ENCODE measurements around the gene TFEC. TPM values are rescaled to one million over a fixed set of nuclear protein-coding genes. Genes with fewer than 3 reads are reported as not detected.

The TFEC gene
- total and polyA plus RNA-seq, 2 experiments from 2014 or later = not detected

DNA sequence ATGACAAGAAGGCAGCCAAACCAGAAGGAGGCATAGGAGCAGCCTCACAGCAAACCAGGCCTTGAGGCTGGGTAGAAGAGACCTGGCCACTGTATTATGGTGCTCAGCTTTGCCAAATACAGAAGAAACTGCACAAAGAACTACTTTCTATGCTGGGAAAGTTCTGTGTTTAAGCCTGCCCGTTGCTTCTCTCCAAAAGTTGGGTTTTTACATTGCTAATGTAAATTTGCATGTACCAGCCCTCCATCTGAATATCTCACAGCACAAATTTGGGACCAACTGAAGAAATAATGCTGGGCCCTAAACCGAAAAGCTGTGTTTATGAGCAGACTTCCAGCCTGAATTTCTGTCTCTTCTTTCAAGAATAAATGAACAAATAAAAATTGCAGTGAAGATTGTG is 145.0 kb downstream of the TFEC start:
- Histone ChIP-seq H4K20me1 (replicated peaks; ENCODE audit: insufficient read depth) (no peaks in the 10 kb centered on the region), H3F3A (replicated peaks; ENCODE audit: low read depth) (no peaks in the 10 kb centered on the region), H3K79me2 (replicated peaks; ENCODE audit: insufficient read depth) (no peaks in the 10 kb centered on the region), H3K36me3 (ENCODE audit: insufficient read depth) (no peaks in the 10 kb centered on the region), H3K4me1 (ENCODE audit: insufficient read depth) (no peaks in the 10 kb centered on the region), H3K27me3 (ENCODE audit: insufficient read depth) (no peaks in the 10 kb centered on the region), H2AFZ (no peak overlapping the region), H3K9me2 (ENCODE audit: insufficient read depth) (no peaks in the 10 kb centered on the region), H3K4me3 (no peak overlapping the region), H3K4me2 (no peak overlapping the region), H3K27ac (ENCODE audit: low read depth) (no peak overlapping the region)
- H3K27me3 Mint-ChIP-seq (ENCODE audit: insufficient read depth, low read depth, poor library complexity) = peaks cover 2% of the 10 kb centered on the region
- H3K9me3 Mint-ChIP-seq = peaks cover 13% of the 10 kb centered on the region; the same call in 1 of the 3 replicates
- peaks cover 3% of the 10 kb centered on the region; the same call in 2 of the 3 replicates for H3K4me1 Mint-ChIP-seq
- H3K27ac Mint-ChIP-seq = no peak overlapping the region
- peaks cover 5% of the 10 kb centered on the region; the same call in 1 of the 3 replicates for H3K36me3 Mint-ChIP-seq (ENCODE audit: low read depth)
- H3K4me3 Mint-ChIP-seq = no peak overlapping the region
- TF ChIP-seq NANOG (IDR thresholded peaks at IDR 0.05; ENCODE audit: borderline replicate concordance) (no peak), ZNF331 (CRISPR knock-in tag; IDR thresholded peaks at IDR 0.05; ENCODE audit: low read depth) (no peak), STAT1 (IDR thresholded peaks at IDR 0.05; ENCODE audit: unreplicated experiment) (no peak), POLR2AphosphoS5 (IDR thresholded peaks at IDR 0.05; ENCODE audit: low read depth) (no peak), EZH2phosphoT487 (IDR thresholded peaks at IDR 0.05; ENCODE audit: unreplicated experiment) (no peak), CREB1 (CRISPR knock-in tag; IDR thresholded peaks at IDR 0.05; ENCODE audit: low read depth) (no peak), JUNB (IDR thresholded peaks at IDR 0.05; ENCODE audit: unreplicated experiment) (no peak), ZNF114 (CRISPR knock-in tag; IDR thresholded peaks at IDR 0.05) (no peak), EZH2 (IDR thresholded peaks at IDR 0.05; ENCODE audit: low read depth, unreplicated experiment) (no peak)
- TF ChIP-seq, protein P1, sequence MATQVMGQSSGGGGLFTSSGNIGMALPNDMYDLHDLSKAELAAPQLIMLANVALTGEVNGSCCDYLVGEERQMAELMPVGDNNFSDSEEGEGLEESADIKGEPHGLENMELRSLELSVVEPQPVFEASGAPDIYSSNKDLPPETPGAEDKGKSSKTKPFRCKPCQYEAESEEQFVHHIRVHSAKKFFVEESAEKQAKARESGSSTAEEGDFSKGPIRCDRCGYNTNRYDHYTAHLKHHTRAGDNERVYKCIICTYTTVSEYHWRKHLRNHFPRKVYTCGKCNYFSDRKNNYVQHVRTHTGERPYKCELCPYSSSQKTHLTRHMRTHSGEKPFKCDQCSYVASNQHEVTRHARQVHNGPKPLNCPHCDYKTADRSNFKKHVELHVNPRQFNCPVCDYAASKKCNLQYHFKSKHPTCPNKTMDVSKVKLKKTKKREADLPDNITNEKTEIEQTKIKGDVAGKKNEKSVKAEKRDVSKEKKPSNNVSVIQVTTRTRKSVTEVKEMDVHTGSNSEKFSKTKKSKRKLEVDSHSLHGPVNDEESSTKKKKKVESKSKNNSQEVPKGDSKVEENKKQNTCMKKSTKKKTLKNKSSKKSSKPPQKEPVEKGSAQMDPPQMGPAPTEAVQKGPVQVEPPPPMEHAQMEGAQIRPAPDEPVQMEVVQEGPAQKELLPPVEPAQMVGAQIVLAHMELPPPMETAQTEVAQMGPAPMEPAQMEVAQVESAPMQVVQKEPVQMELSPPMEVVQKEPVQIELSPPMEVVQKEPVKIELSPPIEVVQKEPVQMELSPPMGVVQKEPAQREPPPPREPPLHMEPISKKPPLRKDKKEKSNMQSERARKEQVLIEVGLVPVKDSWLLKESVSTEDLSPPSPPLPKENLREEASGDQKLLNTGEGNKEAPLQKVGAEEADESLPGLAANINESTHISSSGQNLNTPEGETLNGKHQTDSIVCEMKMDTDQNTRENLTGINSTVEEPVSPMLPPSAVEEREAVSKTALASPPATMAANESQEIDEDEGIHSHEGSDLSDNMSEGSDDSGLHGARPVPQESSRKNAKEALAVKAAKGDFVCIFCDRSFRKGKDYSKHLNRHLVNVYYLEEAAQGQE (IDR thresholded peaks at IDR 0.05; ENCODE audit: unreplicated experiment) = no peak
- TF ChIP-seq, protein P2, sequence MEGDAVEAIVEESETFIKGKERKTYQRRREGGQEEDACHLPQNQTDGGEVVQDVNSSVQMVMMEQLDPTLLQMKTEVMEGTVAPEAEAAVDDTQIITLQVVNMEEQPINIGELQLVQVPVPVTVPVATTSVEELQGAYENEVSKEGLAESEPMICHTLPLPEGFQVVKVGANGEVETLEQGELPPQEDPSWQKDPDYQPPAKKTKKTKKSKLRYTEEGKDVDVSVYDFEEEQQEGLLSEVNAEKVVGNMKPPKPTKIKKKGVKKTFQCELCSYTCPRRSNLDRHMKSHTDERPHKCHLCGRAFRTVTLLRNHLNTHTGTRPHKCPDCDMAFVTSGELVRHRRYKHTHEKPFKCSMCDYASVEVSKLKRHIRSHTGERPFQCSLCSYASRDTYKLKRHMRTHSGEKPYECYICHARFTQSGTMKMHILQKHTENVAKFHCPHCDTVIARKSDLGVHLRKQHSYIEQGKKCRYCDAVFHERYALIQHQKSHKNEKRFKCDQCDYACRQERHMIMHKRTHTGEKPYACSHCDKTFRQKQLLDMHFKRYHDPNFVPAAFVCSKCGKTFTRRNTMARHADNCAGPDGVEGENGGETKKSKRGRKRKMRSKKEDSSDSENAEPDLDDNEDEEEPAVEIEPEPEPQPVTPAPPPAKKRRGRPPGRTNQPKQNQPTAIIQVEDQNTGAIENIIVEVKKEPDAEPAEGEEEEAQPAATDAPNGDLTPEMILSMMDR (conservative IDR thresholded peaks at IDR 0.05; ENCODE audit: low read depth in 2 of 2) = no peak
- TF ChIP-seq, protein P3, sequence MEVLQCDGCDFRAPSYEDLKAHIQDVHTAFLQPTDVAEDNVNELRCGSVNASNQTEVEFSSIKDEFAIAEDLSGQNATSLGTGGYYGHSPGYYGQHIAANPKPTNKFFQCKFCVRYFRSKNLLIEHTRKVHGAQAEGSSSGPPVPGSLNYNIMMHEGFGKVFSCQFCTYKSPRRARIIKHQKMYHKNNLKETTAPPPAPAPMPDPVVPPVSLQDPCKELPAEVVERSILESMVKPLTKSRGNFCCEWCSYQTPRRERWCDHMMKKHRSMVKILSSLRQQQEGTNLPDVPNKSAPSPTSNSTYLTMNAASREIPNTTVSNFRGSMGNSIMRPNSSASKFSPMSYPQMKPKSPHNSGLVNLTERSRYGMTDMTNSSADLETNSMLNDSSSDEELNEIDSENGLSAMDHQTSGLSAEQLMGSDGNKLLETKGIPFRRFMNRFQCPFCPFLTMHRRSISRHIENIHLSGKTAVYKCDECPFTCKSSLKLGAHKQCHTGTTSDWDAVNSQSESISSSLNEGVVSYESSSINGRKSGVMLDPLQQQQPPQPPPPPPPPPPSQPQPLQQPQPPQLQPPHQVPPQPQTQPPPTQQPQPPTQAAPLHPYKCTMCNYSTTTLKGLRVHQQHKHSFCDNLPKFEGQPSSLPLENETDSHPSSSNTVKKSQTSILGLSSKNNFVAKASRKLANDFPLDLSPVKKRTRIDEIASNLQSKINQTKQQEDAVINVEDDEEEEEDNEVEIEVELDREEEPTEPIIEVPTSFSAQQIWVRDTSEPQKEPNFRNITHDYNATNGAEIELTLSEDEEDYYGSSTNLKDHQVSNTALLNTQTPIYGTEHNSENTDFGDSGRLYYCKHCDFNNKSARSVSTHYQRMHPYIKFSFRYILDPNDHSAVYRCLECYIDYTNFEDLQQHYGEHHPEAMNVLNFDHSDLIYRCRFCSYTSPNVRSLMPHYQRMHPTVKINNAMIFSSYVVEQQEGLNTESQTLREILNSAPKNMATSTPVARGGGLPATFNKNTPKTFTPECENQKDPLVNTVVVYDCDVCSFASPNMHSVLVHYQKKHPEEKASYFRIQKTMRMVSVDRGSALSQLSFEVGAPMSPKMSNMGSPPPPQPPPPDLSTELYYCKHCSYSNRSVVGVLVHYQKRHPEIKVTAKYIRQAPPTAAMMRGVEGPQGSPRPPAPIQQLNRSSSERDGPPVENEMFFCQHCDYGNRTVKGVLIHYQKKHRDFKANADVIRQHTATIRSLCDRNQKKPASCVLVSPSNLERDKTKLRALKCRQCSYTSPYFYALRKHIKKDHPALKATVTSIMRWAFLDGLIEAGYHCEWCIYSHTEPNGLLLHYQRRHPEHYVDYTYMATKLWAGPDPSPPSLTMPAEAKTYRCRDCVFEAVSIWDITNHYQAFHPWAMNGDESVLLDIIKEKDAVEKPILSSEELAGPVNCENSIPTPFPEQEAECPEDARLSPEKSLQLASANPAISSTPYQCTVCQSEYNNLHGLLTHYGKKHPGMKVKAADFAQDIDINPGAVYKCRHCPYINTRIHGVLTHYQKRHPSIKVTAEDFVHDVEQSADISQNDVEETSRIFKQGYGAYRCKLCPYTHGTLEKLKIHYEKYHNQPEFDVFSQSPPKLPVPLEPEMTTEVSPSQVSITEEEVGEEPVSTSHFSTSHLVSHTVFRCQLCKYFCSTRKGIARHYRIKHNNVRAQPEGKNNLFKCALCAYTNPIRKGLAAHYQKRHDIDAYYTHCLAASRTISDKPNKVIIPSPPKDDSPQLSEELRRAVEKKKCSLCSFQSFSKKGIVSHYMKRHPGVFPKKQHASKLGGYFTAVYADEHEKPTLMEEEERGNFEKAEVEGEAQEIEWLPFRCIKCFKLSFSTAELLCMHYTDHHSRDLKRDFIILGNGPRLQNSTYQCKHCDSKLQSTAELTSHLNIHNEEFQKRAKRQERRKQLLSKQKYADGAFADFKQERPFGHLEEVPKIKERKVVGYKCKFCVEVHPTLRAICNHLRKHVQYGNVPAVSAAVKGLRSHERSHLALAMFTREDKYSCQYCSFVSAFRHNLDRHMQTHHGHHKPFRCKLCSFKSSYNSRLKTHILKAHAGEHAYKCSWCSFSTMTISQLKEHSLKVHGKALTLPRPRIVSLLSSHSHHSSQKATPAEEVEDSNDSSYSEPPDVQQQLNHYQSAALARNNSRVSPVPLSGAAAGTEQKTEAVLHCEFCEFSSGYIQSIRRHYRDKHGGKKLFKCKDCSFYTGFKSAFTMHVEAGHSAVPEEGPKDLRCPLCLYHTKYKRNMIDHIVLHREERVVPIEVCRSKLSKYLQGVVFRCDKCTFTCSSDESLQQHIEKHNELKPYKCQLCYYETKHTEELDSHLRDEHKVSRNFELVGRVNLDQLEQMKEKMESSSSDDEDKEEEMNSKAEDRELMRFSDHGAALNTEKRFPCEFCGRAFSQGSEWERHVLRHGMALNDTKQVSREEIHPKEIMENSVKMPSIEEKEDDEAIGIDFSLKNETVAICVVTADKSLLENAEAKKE (CRISPR knock-in tag; IDR thresholded peaks at IDR 0.05) = no peak
- TF ChIP-seq, protein P4, sequence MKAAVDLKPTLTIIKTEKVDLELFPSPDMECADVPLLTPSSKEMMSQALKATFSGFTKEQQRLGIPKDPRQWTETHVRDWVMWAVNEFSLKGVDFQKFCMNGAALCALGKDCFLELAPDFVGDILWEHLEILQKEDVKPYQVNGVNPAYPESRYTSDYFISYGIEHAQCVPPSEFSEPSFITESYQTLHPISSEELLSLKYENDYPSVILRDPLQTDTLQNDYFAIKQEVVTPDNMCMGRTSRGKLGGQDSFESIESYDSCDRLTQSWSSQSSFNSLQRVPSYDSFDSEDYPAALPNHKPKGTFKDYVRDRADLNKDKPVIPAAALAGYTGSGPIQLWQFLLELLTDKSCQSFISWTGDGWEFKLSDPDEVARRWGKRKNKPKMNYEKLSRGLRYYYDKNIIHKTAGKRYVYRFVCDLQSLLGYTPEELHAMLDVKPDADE (IDR thresholded peaks at IDR 0.05) = no peak
- DNase-seq (ENCODE audit: low spot score) (no peak), ATAC-seq (no peak)

Data from GM23338 (cell line).